Measurements from ENCODE around the gene PHACTR4.

The PHACTR4 gene

GRCh38 chr1:28369371-28370238 is at the start of gene PHACTR4 (continued):
- TF ChIP-seq ZNF280D (tag by site-specific recombination; IDR thresholded peaks at IDR 0.05), result no peak
- TF ChIP-seq ZSCAN18 (tag by site-specific recombination; IDR thresholded peaks at IDR 0.05), result no peak
- no peak; the same call in 1 of the 2 replicates for TF ChIP-seq ZNF223 (tag by site-specific recombination; IDR thresholded peaks at IDR 0.05)
- TF ChIP-seq SP2 (tag by site-specific recombination; IDR thresholded peaks at IDR 0.05), result peak; percentile 74
- TF ChIP-seq ZNF707 (tag by site-specific recombination; IDR thresholded peaks at IDR 0.05), result no peak
- TF ChIP-seq SALL2 (tag by site-specific recombination; IDR thresholded peaks at IDR 0.05; ENCODE audit: borderline replicate concordance), result no peak
- TF ChIP-seq KLF10 (tag by site-specific recombination; IDR thresholded peaks at IDR 0.05), result peak; percentile 29; the same call in 1 of the 2 replicates
- TF ChIP-seq PBX3 (CRISPR knock-in tag; IDR thresholded peaks at IDR 0.05), result no peak
- no peak for TF ChIP-seq ZNF114 (tag by site-specific recombination; IDR thresholded peaks at IDR 0.05)
- TF ChIP-seq SCRT2 (tag by site-specific recombination; IDR thresholded peaks at IDR 0.05), result no peak
- no peak for TF ChIP-seq ZNF433 (tag by site-specific recombination; IDR thresholded peaks at IDR 0.05; ENCODE audit: low read depth)
- 0 out of 2 replicates have a peak, but pooled peaks have one; percentile 28 for TF ChIP-seq ZNF843 (tag by site-specific recombination; IDR thresholded peaks at IDR 0.05)
- TF ChIP-seq ZEB2 (tag by site-specific recombination; IDR thresholded peaks at IDR 0.05), result peak; percentile 95
- peak; percentile 94 for TF ChIP-seq SP3 (tag by site-specific recombination; IDR thresholded peaks at IDR 0.05)
- TF ChIP-seq ZBTB6 (tag by site-specific recombination; IDR thresholded peaks at IDR 0.05), result no peak
- TF ChIP-seq ATF2 (tag by site-specific recombination; IDR thresholded peaks at IDR 0.05; ENCODE audit: low read depth), result no peak
- no peak for TF ChIP-seq ZNF623 (tag by site-specific recombination; IDR thresholded peaks at IDR 0.05)
- no peak for TF ChIP-seq ZNF654 (tag by site-specific recombination; IDR thresholded peaks at IDR 0.05; ENCODE audit: low read depth)
- TF ChIP-seq PRDM10 (tag by site-specific recombination; IDR thresholded peaks at IDR 0.05), result peak; percentile 96
- no peak for TF ChIP-seq ZNF26 (tag by site-specific recombination; IDR thresholded peaks at IDR 0.05)
- TF ChIP-seq ZNF514 (tag by site-specific recombination; IDR thresholded peaks at IDR 0.05), result no peak
- no peak for TF ChIP-seq ZNF175 (tag by site-specific recombination; IDR thresholded peaks at IDR 0.05)
- no peak for TF ChIP-seq ZNF701 (tag by site-specific recombination; IDR thresholded peaks at IDR 0.05)
- TF ChIP-seq ZNF664 (tag by site-specific recombination; IDR thresholded peaks at IDR 0.05), result no peak
- no peak for TF ChIP-seq ZNF549 (tag by site-specific recombination; IDR thresholded peaks at IDR 0.05)
- peak; percentile 94 for TF ChIP-seq KLF16 (tag by site-specific recombination; IDR thresholded peaks at IDR 0.05)

Measured in HEK293 (cell line).